Effector CD8-positive, alpha-beta T cell (primary cell): ENCODE results near the gene NABP1.

ENCODE experiments used
- DNase-seq: peaks from one replicate; lab custom pipeline; 2025; lab: John Stamatoyannopoulos, UW

Gene NABP1

GRCh38 chr2:191680639-191681038 is 2.7 kb downstream of the NABP1 start:
- DNase-seq = no peak

DNA sequence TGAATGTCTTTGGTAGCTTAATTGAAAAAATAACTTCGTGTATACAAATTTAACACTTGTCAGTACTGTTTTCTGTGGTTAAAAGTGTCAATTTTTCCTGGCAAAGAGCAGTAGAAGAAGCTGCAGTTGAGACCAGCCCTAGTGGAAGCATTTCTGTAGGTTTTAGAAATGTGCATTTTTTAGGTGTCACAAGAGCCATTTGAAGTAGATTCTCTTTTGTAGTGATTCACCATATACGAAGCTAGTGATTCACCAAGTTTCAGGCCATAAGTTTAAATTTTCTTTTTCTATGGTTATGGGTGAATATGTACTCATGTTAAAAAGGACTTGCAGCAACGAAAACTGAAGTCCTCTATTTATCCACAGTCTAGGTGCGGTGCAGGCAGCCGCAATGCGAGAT is 4.2 kb downstream of the NABP1 start:
- no peak for DNase-seq

- DNase-seq = no peak
Observed at GRCh38 chr2:191686066-191686465, 8.1 kb downstream of the NABP1 start.

DNA sequence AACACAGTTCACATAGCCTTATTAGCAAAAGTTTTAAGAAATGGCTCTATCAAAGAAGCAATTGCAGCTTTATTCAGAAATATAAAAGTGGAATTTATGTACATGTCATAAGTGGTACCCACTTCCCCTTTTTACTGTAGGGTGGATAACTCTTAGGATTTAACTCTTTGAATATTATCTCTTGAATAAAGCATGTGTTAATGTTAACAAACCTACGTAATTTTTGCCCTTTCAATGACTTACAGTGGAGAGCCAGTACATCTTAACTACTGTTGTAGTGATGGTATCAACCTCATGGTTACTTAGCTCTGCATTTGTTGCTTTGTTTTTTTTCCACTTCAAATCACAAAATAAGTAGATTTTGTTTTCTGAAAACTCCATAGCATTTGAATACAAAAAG is 8.8 kb downstream of the NABP1 start:
- no peak for DNase-seq

DNA sequence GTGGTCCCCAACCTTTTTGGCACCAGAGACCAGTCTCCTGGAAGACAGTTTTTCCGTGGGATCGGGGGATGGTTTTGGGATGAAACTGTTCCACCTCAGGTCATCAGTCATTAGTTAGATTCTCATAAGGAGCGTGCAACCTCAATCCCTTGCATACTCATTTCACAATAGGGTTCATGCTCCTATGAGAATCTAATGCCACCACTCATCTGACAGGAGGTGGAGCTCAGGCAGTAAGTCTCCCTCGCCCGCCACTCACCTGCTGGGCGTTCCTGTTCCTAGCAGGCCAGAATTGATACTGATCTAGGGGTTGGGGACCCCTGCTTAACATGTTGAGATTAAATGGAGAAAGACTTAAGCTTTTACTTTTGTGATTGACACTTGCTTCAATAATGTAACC is 9.9 kb downstream of the NABP1 start:
- DNase-seq = no peak

DNA sequence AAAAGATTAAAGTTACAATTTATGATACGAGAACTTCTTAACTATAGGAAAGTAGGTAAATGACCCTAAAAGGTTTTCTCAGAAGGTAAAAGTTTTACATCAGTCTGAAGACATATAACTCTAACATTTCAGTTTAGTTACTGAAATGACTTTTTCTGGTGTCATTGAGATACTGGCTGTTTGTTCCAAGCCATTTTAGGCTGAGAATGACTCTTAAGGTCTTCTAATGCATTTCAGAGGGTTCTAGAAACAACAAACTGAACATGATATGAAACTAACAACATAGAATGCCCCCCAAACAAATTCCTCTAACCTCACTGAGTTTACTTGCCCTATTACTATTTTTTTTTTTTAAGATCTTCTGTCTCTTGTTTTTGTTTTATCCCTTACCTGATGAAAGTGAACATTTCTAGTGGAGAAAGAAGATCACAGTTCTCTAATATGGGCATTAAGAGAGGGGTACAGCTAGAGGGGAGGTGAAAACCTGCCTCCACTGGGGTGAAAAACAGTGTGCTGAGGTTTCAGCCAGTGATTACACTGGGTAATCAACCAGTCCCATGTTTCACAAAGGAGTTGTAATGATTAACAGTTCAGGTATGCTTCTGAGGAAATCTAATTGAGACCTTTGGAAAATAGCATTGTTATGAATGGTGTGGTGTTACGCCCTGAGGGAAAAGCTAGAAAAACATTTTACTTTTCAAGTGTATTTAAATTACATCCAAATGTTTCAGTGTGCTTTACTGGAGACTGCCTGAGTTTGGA is 11.2 kb downstream of the NABP1 start:
- no peak for DNase-seq

DNA sequence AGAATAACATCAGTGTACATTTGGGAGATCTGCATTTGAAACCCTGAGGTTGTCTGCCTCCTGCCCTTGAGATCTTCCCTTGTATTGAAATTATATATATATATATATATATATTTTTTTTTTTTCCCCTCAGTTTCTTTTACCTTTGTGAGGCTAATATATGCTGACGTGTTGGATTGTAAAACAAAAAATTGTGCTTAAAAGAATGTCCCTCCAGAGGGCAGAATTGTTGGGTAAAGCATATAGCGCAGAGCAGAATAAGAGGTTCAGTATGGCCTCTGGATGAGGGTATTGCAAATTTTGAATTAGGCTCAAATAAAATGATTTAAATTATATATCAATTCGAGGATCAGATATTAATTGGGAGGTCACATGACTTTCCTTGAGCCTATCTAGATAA is 12.4 kb downstream of the NABP1 start:
- no peak for DNase-seq

- DNase-seq = no peak
Observed at GRCh38 chr2:191691016-191691735, 13.2 kb downstream of the NABP1 start.

DNA sequence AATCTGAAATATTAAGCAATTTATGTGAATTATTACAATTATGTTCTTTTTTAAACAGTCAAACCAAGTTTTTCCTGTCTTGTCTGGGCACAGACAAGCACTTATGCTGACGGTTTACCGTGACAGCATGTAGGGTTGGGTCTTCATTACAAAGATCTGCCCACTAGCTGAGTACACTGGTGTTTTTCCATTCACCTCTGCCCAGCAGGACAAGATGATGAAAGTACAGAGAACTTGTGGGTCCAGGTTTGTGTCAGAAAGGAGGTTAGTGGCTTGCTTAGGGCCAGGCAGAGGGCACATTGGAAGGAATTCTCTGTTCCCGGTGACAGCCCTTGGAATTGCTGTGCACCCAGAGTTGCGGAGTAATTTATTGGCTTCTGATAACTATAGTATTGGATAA is 14.0 kb downstream of the NABP1 start:
- DNase-seq = no peak

- no peak for DNase-seq
Observed at GRCh38 chr2:191692502-191693115, 14.7 kb downstream of the NABP1 start.

GRCh38 chr2:191693166-191693565 is 15.2 kb downstream of the NABP1 start:
- DNase-seq = no peak

DNA sequence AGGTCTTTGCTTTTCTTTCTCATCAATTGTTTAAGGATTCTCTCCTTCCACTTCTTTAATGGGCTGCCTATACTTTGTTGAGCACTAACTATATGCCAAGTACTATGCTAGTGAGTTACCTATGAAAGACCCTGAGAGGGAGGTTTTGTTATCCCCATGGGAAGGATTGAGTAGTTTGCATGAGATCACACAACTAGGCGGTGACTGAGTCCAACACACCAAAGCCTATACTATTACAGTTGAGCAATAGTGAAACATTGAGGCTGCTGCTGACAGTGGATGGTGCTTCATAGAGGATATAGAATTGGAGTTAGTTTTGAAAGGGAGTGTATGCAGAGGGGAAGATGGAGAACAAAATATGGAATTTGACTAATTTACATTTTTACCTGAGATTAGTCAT is 15.8 kb downstream of the NABP1 start:
- DNase-seq = no peak

- DNase-seq = no peak
Observed at GRCh38 chr2:191696001-191696400, 18.1 kb downstream of the NABP1 start.

GRCh38 chr2:191696966-191697365 is 19.0 kb downstream of the NABP1 start:
- no peak for DNase-seq

GRCh38 chr2:191697870-191698269 is 19.9 kb downstream of the NABP1 start:
- DNase-seq = no peak

DNA sequence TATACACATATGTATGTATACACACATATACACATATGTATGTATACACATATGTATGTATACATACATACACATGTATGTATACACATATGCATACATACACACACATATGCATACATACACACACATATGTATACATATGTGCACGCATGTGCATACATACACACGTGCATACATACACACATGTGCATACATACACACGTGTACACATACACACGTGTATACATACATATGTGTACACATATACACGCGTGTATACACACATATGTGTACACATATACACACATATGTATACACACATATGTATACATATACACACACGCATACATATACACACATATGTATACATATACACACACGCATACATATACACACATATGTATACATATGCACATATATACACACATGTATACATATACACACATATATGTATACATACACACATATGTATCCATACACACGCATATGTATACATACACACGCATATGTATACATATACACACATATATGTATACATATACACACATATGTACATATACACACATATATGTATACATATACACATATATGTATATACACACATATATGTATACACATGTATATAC is 21.5 kb downstream of the NABP1 start:
- DNase-seq = no peak

- DNase-seq = no peak
Observed at GRCh38 chr2:191701029-191701428, 23.1 kb downstream of the NABP1 start.

GRCh38 chr2:191701696-191702095 is 23.8 kb downstream of the NABP1 start:
- DNase-seq = no peak

GRCh38 chr2:191703079-191703725 is 25.3 kb downstream of the NABP1 start:
- no peak for DNase-seq

DNA sequence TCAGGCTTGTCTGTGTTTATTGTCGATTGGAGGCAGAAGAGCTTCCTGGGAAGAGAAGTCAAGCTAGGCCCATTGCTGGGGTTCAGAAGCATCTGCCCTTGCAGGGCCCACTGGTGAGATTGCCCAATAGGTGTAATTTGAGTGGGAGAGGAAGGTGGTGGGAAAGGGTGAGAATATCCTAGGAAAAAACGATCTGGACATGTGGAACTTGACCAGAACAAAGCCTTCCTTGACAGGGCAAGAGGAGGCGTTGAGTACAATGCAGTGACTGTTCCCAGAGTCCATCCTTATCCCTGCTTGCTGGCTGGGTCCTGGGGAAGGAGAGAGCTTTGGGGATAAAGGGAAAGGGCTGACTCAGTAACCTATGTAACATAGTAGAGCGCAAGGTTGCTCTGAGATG is 27.1 kb downstream of the NABP1 start:
- no peak for DNase-seq

DNA sequence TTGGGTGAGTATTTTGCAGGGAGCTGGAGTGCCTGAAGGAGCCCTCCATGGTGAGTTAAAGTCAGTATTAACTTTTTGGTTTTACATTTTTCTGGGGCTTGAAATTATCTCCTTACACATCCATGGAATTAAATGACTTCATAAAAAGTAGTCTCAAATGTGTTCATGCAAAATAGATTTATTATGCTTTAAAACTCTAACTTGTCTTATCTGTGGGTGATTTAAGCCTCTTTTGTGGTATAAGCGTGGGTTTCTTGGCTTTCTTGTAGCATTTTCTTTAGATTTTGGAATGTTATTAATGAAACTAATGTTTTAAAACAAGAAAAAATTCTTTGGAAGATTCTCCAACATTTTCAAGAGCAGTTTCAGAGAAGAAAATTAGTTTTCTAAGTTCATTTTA is 27.8 kb downstream of the NABP1 start:
- DNase-seq = no peak

DNA sequence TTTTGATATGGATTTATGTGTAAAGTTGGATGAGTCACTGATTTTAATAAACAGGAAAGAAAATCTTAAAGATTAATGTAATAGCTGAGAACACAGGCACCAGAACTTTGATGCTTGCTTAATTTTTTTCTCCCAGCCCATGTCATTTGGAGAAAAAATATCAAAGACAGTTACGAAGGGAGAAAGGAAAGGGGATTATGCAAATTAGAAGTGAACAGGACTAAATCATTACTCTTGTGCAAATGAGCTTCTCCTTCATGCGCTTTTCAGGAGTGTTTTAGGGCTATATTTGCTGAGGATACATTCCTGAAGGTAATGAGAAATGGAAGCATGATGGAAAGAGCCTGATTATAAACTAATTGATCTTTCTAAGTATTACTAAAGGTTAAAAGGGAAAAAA is 28.9 kb downstream of the NABP1 start:
- no peak for DNase-seq
